NCI-H1417 (cell line): ENCODE results near the gene DDX10.
"Not testable (repeated sequence)": the region's sequence is repeated elsewhere in the genome, so short reads cannot be mapped to it uniquely, and the experiment has no call there.

ENCODE experiments used
- DNase-seq, 3 experiments: peaks; one replicate each; lab custom pipeline; 2025; lab: John Stamatoyannopoulos, UW

Gene DDX10

GRCh38 chr11:108774037-108774730 lies 109.3 kb downstream of the DDX10 start:
- no peak for DNase-seq

DNA sequence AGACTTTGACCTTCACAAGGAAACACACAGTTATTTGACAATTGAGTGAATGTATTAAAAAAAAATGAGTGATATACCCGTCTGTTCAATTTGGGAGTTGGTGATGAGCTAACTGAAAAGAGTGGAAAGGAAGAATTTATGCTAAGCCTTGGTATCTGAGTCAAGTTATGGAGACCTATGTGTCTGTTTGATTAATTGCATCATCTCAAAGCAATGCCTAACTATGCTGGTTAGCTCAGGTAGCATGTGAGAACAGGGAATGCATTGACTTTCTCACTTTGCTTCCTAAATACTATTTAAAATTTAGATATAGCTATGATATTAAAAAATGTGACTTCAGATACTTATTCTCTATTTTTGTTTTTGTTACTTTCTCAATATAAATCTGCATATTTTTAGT lies 110.5 kb downstream of the DDX10 start:
- no peak for DNase-seq

DNA sequence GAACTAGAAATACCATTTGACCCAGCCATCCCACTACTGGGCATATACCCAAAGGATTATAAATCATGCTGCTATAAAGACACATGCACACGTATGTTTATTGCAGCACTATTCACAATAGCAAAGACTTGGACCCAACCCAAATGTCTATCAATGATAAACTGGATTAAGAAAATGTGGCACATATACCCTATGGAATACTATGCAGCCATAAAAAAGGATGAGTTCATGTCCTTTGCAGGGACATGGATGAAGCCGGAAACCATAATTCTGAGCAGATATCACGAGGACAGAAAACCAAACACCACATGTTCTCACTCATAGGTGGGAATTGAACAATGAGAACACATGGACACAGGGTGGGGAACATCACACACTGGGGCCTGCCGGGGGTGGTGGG lies 114.3 kb downstream of the DDX10 start:
- not testable (repeated sequence) for DNase-seq

DNA sequence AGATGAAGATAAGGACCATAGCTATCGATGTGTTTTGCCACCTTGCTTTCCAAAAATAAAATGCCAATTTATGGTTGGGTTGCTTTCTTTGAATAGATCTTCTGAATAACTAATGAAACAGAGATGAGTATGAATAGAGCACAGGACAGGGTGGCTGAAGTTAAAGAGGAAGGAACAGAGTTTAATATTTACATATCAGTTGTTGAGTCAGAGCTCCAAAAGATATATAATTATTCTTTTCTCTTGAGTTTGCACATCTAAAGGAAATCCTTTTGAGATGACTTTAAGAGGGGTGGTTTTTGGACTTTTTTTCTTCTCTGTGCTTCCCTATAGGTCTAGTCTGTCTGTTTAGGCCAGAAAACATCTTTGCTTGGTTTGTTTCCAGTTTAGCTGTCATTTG lies 115.2 kb downstream of the DDX10 start:
- no peak for DNase-seq

DNA sequence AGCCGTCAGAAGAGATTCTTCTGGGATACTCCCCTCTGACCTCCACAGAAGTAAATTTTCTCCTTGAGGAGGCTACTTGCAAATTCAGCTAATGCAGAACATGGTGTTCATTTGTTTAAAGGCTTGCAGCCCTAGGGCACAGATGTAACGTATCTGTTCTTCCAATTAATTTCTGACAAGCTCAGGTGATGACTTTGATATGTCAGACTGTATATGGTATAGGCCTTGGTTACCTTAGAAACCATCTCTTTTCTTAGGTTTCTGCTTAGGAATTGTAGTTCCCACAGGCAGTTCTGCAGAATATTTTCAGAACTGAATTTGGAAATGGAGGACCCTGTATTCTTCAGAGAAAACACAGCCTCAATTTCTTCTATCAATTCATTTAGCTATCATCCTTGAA lies 117.1 kb downstream of the DDX10 start:
- no peak for DNase-seq

- no peak for DNase-seq
These were observed 121.6 kb downstream of the DDX10 start for GRCh38 chr11:108786281-108786990.

DNA sequence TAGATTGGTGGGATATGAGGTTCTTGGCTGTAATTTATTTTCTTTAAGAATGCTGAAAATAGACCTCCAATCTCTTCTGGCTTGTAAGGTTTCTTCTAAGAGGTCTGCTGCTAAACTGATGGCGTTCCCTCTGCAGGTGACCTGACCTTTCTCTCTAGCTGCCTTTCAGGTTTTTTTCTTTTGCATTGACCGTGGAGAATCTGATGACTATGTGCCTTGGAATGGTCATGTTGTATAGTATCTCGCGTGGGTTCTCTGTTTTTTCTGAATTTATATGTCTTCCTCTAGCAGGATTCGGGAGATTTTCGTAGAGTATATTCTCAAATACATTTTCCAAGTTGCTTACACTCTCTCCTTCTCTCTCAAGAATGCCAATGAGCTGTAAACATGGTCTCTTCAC lies 122.2 kb downstream of the DDX10 start:
- DNase-seq, result no peak

DNA sequence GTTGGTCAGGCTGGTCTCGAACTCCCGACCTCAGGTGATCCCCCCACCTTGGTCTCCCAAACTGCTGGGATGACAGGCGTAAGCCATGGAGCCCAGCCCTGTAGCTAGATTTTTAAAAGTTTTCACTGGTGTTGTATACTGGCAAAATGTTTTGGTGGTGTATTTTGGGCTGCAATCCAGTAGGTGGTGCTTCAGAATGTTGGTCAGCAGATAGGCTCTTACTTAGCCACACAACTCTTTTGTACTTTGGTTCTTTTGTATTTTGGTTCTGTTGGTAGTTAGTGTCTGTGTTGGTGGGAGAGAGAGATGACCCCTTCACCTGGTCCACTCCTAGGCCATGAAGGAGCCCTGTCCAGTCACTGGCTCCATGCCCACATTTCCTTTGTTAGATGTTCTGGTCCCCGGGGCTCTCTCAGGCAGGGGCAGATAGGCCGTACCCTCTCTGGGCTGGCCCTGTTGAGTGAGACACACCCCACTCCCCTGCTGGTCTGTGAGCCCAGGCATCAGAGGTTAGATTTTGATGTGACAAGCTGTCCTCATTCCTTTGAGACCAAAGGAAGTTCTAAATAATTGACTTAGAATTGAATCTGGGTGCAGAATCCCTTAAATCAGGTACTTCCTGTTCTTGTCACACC lies 123.8 kb downstream of the DDX10 start:
- peak in 1 of 3 experiments; percentile 26 for DNase-seq

GRCh38 chr11:108790501-108791299 lies 125.8 kb downstream of the DDX10 start:
- DNase-seq, result no peak

DNA sequence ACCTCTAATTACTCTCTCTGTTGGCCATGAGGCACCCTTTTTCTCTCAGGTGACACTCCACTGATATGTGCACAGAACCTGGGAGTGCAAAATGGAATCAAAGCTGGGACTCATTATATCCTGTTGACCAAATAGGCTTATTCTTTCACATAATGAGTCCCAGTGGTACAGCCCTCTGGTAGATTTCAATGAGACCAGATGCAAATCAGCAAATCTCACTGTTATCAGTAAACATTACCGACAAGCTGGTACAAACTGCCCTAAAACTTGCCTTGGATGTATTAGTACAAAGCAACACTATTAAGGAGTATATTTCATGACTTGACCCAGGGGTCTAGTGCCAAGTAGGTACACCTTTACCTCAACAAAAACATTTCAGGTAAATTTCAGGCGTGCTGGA lies 128.3 kb downstream of the DDX10 start:
- no peak for DNase-seq

GRCh38 chr11:108793611-108794010 lies 128.7 kb downstream of the DDX10 start:
- no peak for DNase-seq

GRCh38 chr11:108796551-108796950 lies 131.7 kb downstream of the DDX10 start:
- DNase-seq, result no peak

- peak in 1 of 3 experiments; percentile 18 for DNase-seq
These were observed 132.8 kb downstream of the DDX10 start for GRCh38 chr11:108797578-108798100.

GRCh38 chr11:108802492-108802891 lies 137.6 kb downstream of the DDX10 start:
- no peak for DNase-seq

DNA sequence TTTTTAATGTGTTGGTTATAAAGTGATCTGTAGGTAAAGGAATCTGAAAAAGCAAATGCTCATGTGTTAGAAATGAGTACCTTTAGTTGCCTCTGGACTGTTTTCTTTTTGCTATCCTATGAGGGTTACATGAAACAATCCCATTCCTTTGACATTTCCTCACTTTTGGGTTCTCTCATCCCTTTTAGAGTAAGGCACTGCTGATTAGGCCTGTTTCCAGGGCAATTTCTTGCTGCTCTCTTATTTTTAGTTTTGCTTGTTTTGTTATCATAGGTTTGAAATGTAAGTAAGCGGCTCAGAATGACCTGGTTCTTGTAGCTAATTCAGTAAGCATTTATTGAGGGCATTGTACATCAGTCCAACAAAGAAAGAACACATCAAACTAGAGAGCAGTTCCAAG lies 138.9 kb downstream of the DDX10 start:
- DNase-seq, result no peak

GRCh38 chr11:108804511-108804910 lies 139.6 kb downstream of the DDX10 start:
- no peak for DNase-seq

DNA sequence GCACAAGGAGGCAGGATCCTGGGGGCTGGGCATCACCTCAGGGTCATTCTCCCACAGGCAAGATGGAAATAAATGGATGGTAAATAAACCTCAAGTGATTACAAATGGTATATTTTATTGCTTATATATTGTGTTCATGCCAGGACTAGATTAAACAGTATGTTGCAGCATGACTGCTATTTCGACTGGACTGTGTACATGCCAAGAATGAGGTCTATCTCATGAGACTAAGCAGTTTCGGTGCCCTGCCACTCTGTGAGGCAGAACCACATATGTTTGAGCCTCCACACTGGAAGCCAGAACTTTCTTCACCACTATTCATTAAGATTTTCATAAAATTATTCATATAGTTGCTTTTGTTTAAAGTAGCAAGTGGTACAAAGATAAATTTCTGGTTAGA lies 140.2 kb downstream of the DDX10 start:
- DNase-seq, result peak in 1 of 3 experiments; percentile 22

DNA sequence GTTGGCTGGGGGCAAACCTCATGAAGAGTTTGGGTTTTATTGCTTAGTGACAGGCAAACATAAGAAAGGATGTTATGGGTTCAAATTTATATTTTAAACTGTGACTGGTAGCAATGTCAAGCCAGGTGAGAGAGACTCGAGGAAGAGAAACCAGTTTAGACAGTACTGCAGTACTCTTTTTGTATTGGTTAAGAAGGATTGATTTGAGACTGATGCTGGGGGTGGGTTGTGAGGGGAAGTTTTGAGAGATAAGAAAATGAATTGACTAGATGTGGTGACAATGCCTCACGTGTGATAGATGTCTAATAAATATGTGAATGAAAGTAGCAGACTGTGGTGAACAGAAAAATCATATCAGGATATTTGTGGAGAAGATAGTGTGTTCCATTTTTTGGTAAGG lies 142.4 kb downstream of the DDX10 start:
- no peak for DNase-seq

DNA sequence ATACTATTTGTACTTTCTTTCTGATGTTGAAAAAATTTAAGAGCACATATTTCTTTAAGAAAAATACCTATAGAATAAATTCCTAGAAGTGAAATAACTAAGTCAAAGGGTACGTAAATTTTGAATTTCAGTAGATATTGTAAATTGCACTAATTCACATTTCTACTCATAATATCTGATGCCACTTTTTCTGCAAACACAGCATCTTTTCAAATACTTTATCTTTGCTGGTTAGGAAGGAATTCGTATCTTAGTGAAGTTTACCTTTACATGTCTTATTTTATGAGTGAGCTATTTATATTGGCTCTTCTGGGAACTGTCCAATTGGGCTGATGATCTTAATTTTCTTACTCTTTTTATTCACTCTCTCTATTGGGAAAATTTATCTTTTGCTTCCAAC lies 148.2 kb downstream of the DDX10 start:
- no peak for DNase-seq

GRCh38 chr11:108817976-108818375 lies 153.1 kb downstream of the DDX10 start:
- DNase-seq, result no peak

DNA sequence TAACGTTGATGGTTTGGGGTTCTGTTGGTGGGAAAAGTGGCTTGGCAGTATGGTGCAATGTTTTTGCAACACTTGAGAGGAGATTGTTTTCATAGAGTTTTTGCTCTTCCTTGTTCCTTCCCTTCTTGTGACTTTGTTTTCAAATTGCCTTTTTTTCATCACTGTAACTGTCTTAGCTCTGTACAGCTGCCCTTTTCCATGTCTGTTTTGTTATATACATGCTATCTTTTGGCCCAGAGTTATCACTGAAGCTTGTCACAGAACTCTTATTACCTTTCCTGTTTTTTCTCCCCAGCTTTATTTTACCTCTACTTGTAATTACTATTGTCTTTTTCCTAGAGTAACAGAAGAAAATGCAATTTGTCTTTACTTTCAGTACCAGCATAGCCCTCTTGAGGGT lies 154.1 kb downstream of the DDX10 start:
- DNase-seq, result no peak

GRCh38 chr11:108819957-108820356 lies 155.1 kb downstream of the DDX10 start:
- DNase-seq, result no peak
